Psoas muscle (tissue), 8 donors: ENCODE results near the gene RIN3. TPM values are rescaled to one million over a fixed set of nuclear protein-coding genes. Genes with fewer than 3 reads are reported as not detected.

Source experiments
- ATAC-seq, 4 donors: fragments of 200-7000 bp; cut with Tn5 transposase; one replicate each; pipeline ENCODE4 v1.9.1; 2020; ENCODE audit warnings: moderate library complexity in 3 of 4, mild to moderate bottlenecking in 2 of 4
- DNase-seq, 2 donors: peaks; one replicate each; pipeline ENCODE4 v3.0.0-alpha.2; 2020
- H3K27ac ChIP-seq: fragments of 200-600 bp; one replicate; pipeline ENCODE4 v1.8.0; 2022
- H3K27me3 ChIP-seq, 3 donors: fragments of 200-600 bp in 1 of 3; one replicate each; pipeline versions ENCODE4 v1.6.1 to v1.8.0; 2013 to 2022; ENCODE audit warnings: low read length in 2 of 3, mild to moderate bottlenecking in 2 of 3, moderate library complexity in 1 of 3; ENCODE audit not compliant: insufficient read depth in 3 of 3
- H3K36me3 ChIP-seq, 2 donors: fragments of 200-600 bp in 1 of 2; one replicate each; pipeline versions ENCODE4 v1.6.1 to v1.8.0; 2013 to 2022; ENCODE audit warnings: low read depth in 1 of 2, mild to moderate bottlenecking in 1 of 2, moderate library complexity in 1 of 2; ENCODE audit not compliant: insufficient read depth in 1 of 2
- H3K4me1 ChIP-seq: fragments of 200-600 bp; one replicate; pipeline ENCODE4 v1.8.0; 2022
- H3K4me3 ChIP-seq: fragments of 200-600 bp; one replicate; pipeline ENCODE4 v1.8.0; 2022; ENCODE audit warnings: mild to moderate bottlenecking
- H3K9me3 ChIP-seq: fragments of 200-600 bp; one replicate; pipeline ENCODE4 v1.8.0; 2022
- CTCF ChIP-seq: fragments of 200-600 bp; IDR thresholded peaks from one replicate; pipeline ENCODE4 v1.8.0; 2022; ENCODE audit warnings: antibody characterized with exemption
- WGBS, 3 donors: extraction: QIAGEN DNeasy Blood & Tissue Kit; methylation state at CpG; one replicate each; pipeline versions ENCODE4 v1.1.6 to v1.1.7; 2013; 5-methylcytosine and 5-hydroxymethylcytosine counted together
- intact Hi-C, 2 donors: fragments of 100-400 bp; cut with DNase I; formaldehyde crosslinking; loops; one replicate each; pipeline versions ENCODE4 v1.11.0 to v1.14.2; 2022
- polyA plus RNA-seq, 3 donors: library from polyadenylated mRNA; stranded (reverse); fragments of 200-250 nt; gene quantifications; one replicate each; pipeline ENCODE4 v1.2.3, GENCODE V29; 2013
- total RNA-seq, 4 donors: library from RNA; stranded (reverse); fragmentation: NEBNext Ultra II Directional in 2 of 4; extraction: Animal tissue kit (Norgen Biotek cat#: 25700) in 2 of 4; gene quantifications; one replicate each; pipeline versions ENCODE4 v1.2.1 to v1.2.4, GENCODE V29; 2021 to 2023
- donor health status: healthy with polysubstance abuse.
- donor health status: DM: no; HTN: no; CAD: no; lungs with moderate emphysema.
- donor health status: Bipolar disorder and iron deficiency.
- donor health status: healthy.
- donor health status: DM: yes; HTN: yes; CAD: no.
- donor health status: DM: no; HTN: no; CAD: no.
- donor health status: DM: no; HTN: no; CAD: no.
- donor health status: DM: yes; HTN: yes; CAD: no.

Gene RIN3
- total and polyA plus RNA-seq, 7 donors: 1.2 to 8.7 (median 3.8) TPM

GRCh38 chr14:92481811-92482555 lies 31.6 kb upstream of the RIN3 start:
- Histone ChIP-seq H3K4me3 (no peak overlapping the region), H3K9me3 (no peaks in the 10 kb centered on the region), H3K36me3 (no peaks in the 10 kb centered on the region), H3K27ac (no peak overlapping the region), H3K4me1 (no peaks in the 10 kb centered on the region), H3K27me3 (no peaks in the 10 kb centered on the region)
- TF ChIP-seq CTCF: no peak
- DNase-seq: no peak
- no peak for ATAC-seq
- WGBS, 3 donors: 16 to 35% (median 19%) methylated on average over 1 of the region's 1 CpG
- intact Hi-C loops: no loop called here

- ATAC-seq (no peak), DNase-seq (no peak)
- no peak for TF ChIP-seq CTCF
- Histone ChIP-seq H3K9me3 (no peaks in the 10 kb centered on the region), H3K27me3 (no peaks in the 10 kb centered on the region), H3K4me1 (no peaks in the 10 kb centered on the region), H3K4me3 (no peak overlapping the region), H3K27ac (no peak overlapping the region), H3K36me3 (no peaks in the 10 kb centered on the region)
- 96 to 98% (median 97%) methylated on average over 9 of the region's 9 CpGs for WGBS, 3 donors
- intact Hi-C loops: no loop called here
These were observed 30.8 kb upstream of the RIN3 start for GRCh38 chr14:92482621-92483319.

DNA sequence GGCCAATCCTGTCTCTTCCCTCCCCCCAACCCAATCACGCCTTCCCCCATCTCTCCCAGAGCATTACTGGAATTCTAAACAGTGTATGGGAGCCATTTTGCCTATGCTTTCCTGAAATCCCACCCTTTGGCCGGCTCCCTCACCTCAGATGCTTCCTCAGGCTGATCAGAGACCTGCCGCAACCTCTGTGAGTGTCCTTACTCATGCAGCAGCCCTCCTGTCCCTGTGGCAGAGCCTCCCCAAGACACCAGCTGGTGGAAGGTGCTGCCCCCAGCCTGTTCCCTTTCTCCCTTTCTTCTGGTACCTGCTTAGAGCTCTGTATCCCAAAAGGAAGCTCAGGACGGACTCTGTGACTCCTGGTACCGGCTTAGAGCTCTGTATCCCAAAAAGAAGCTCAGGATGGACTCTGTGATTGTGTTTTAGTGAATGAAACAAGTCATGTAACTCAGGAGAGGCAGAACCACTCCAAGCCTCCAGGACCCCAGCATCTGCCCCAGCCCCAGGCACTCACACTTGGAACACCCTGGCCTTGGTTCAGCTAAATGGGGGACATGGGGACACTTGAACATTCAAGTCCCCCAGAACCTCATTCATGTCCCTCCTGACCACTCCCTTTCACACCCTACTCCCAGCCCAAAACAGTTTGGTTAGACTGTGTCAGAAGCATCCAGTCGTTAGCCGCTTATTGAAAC lies 29.3 kb upstream of the RIN3 start:
- H3K27ac ChIP-seq: no peak overlapping the region
- H3K9me3 ChIP-seq: no peaks in the 10 kb centered on the region
- ATAC-seq: no peak
- WGBS, 3 donors: 94 to 95% (median 95%) methylated on average over 7 of the region's 7 CpGs
- no peaks in the 10 kb centered on the region for H3K4me1 ChIP-seq
- no peaks in the 10 kb centered on the region for H3K36me3 ChIP-seq
- intact Hi-C loops: no loop called here
- no peak for DNase-seq
- H3K4me3 ChIP-seq: no peak overlapping the region
- peaks cover 0 to under 1% (median 0%) of the 10 kb centered on the region in 3 donors for H3K27me3 ChIP-seq
- TF ChIP-seq CTCF: no peak

DNA sequence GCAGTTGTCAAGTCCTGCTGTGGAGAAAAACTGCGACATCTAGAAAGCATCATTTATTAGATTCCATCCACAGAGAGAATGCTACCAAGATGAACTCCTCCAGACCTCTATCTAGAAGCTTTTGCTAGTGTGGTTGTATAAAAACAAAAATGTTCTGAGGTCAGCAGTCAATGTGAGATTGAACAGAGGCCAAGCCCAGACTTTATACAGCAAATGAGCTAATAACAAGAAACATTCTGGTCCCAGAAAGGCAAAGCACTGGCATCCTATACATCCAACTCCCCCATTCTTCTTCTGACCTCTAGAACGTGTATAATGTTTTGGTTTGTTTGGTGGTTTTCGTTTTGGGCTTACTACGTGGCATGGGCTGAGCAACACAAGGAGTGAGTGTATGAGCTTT lies 26.7 kb upstream of the RIN3 start:
- H3K36me3 ChIP-seq: no peaks in the 10 kb centered on the region
- intact Hi-C loops: no loop called here
- WGBS, 3 donors: 89 to 93% (median 90%) methylated on average over 4 of the region's 4 CpGs
- H3K4me3 ChIP-seq: no peak overlapping the region
- no peak overlapping the region for H3K27ac ChIP-seq
- H3K9me3 ChIP-seq: no peaks in the 10 kb centered on the region
- H3K27me3 ChIP-seq: peaks cover 0 to 2% (median 0%) of the 10 kb centered on the region in 3 donors
- ATAC-seq: no peak
- no peak for TF ChIP-seq CTCF
- no peak for DNase-seq
- no peaks in the 10 kb centered on the region for H3K4me1 ChIP-seq
